Stimulated activated CD8-positive, alpha-beta memory T cell treated with anti-CD3 and anti-CD28 coated beads, Interleukin-7, amount 100 ng/mL, for 48 hours (primary cell): ENCODE data around the gene EEFSEC.

Experiments
- DNase-seq, 2 donors: peaks; one replicate each; pipeline ENCODE4 v3.0.0-alpha.2; 2020; ENCODE audit warnings: low read depth in 1 of 2; ENCODE audit errors: extremely low read depth in 1 of 2

Gene EEFSEC

GRCh38 chr3:128283421-128283820 is 130.1 kb downstream of the EEFSEC start:
- DNase-seq: no peak

GRCh38 chr3:128285042-128285966 is 132.0 kb downstream of the EEFSEC start:
- no peak for DNase-seq

GRCh38 chr3:128285967-128286321 is 132.7 kb downstream of the EEFSEC start:
- no peak for DNase-seq

- no peak for DNase-seq
Measured at GRCh38 chr3:128286691-128287090, 133.4 kb downstream of the EEFSEC start.

GRCh38 chr3:128287216-128287615 is 133.9 kb downstream of the EEFSEC start:
- DNase-seq: no peak

GRCh38 chr3:128289534-128289933 is 136.3 kb downstream of the EEFSEC start:
- DNase-seq: no peak

- DNase-seq: no peak
Measured at GRCh38 chr3:128290484-128290883, 137.2 kb downstream of the EEFSEC start.

- DNase-seq: no peak
Measured at GRCh38 chr3:128293930-128294329, 140.6 kb downstream of the EEFSEC start.

- DNase-seq: no peak
Measured at GRCh38 chr3:128294999-128295468, 141.8 kb downstream of the EEFSEC start.

GRCh38 chr3:128296469-128297251 is 143.4 kb downstream of the EEFSEC start:
- no peak for DNase-seq

- no peak for DNase-seq
Measured at GRCh38 chr3:128297401-128298138, 144.3 kb downstream of the EEFSEC start.

- DNase-seq: no peak
Measured at GRCh38 chr3:128301186-128302023, 148.1 kb downstream of the EEFSEC start.

GRCh38 chr3:128306481-128306880 is 153.2 kb downstream of the EEFSEC start:
- no peak for DNase-seq

- DNase-seq: no peak
Measured at GRCh38 chr3:128307029-128307633, 153.8 kb downstream of the EEFSEC start.

GRCh38 chr3:128307781-128308469 is 154.6 kb downstream of the EEFSEC start:
- DNase-seq: no peak

- DNase-seq: no peak
Measured at GRCh38 chr3:128309026-128309425, 155.7 kb downstream of the EEFSEC start.

- no peak for DNase-seq
Measured at GRCh38 chr3:128310286-128311058, 157.2 kb downstream of the EEFSEC start.

- no peak for DNase-seq
Measured at GRCh38 chr3:128311441-128311844, 158.2 kb downstream of the EEFSEC start.
